ENCODE measurements around the gene PDZD7.

The PDZD7 gene

GRCh38 chr10:101016814-101017213 lies 14.1 kb downstream of the PDZD7 start:
- DNase-seq: peak; percentile 14

GRCh38 chr10:101015582-101015973 lies 15.4 kb downstream of the PDZD7 start:
- DNase-seq: peak; percentile 18

- peak; percentile 24 for DNase-seq
Measured at GRCh38 chr10:101014966-101015581, 15.9 kb downstream of the PDZD7 start.

- DNase-seq: peak; percentile 86
Measured at GRCh38 chr10:101014230-101014884, 16.6 kb downstream of the PDZD7 start.

GRCh38 chr10:101013365-101013825 lies 17.5 kb downstream of the PDZD7 start:
- peak; percentile 17 for DNase-seq

- peak; percentile 88 for DNase-seq
Measured at GRCh38 chr10:101012525-101013364, 18.2 kb downstream of the PDZD7 start.

- DNase-seq: peak; percentile 20
Measured at GRCh38 chr10:101011517-101012423, 19.2 kb downstream of the PDZD7 start.

GRCh38 chr10:101010329-101010728 lies 20.6 kb downstream of the PDZD7 start:
- peak; percentile 11 for DNase-seq

- DNase-seq: no peak
Measured at GRCh38 chr10:101008823-101009423, 22.0 kb downstream of the PDZD7 start.

- DNase-seq: no peak
Measured at GRCh38 chr10:101007915-101008822, 22.8 kb downstream of the PDZD7 start.

- peak; percentile 60 for DNase-seq
Measured at GRCh38 chr10:101007099-101007711, 23.7 kb downstream of the PDZD7 start.

- peak; percentile 74 for DNase-seq
Measured at GRCh38 chr10:101006593-101007098, 24.3 kb downstream of the PDZD7 start.

GRCh38 chr10:101005869-101006567 lies 24.9 kb downstream of the PDZD7 start:
- no peak for DNase-seq

- peak; percentile 18 for DNase-seq
Measured at GRCh38 chr10:101005361-101005760, 25.6 kb downstream of the PDZD7 start.

GRCh38 chr10:101003639-101004206 lies 27.2 kb downstream of the PDZD7 start:
- peak; percentile 12 for DNase-seq

GRCh38 chr10:101002456-101002855 lies 28.5 kb downstream of the PDZD7 start:
- no peak for DNase-seq

GRCh38 chr10:101001659-101002035 lies 29.3 kb downstream of the PDZD7 start:
- no peak for DNase-seq

GRCh38 chr10:101000915-101001658 lies 29.8 kb downstream of the PDZD7 start:
- DNase-seq: peak; percentile 93
